Mucosa of rectum (tissue), 2 donors: Measurements from ENCODE around the gene C11orf68.
"Not testable (repeated sequence)": the region's sequence is repeated elsewhere in the genome, so short reads cannot be mapped to it uniquely, and the experiment has no call there.

Experiments
- H3K27ac ChIP-seq, 2 donors: one replicate each; pipeline ENCODE4 v1.7.0; 2013; ENCODE audit warnings: inconsistent platforms in 2 of 2, low read depth in 2 of 2, low read length in 2 of 2
- H3K27me3 ChIP-seq, 2 donors: one replicate each; pipeline ENCODE4 v1.7.0; 2013; ENCODE audit warnings: low read length in 2 of 2; ENCODE audit not compliant: control insufficient read depth in 2 of 2, insufficient read depth in 2 of 2
- H3K36me3 ChIP-seq, 2 donors: one replicate each; pipeline ENCODE4 v1.7.0; 2013; ENCODE audit warnings: low read length in 2 of 2; ENCODE audit not compliant: control insufficient read depth in 2 of 2, insufficient read depth in 2 of 2
- H3K4me1 ChIP-seq, 2 donors: one replicate each; pipeline ENCODE4 v1.7.0; 2013; ENCODE audit warnings: low read length in 2 of 2, mild to moderate bottlenecking in 1 of 2; ENCODE audit not compliant: control insufficient read depth in 2 of 2, insufficient read depth in 2 of 2
- H3K4me3 ChIP-seq, 2 donors: one replicate each; pipeline ENCODE4 v1.7.0; 2013; ENCODE audit warnings: low read length in 2 of 2
- H3K9ac ChIP-seq, 2 donors: one replicate each; pipeline ENCODE4 v1.7.0; 2013; ENCODE audit warnings: low read length in 2 of 2, low read depth in 1 of 2, mild to moderate bottlenecking in 1 of 2
- H3K9me3 ChIP-seq, 2 donors: one replicate each; pipeline ENCODE4 v1.7.0; 2013; ENCODE audit warnings: low read length in 2 of 2; ENCODE audit not compliant: control insufficient read depth in 2 of 2
- donor health status: healthy.
- donor health status: Normal muscosa, but diverticular disease.

Gene C11orf68

DNA sequence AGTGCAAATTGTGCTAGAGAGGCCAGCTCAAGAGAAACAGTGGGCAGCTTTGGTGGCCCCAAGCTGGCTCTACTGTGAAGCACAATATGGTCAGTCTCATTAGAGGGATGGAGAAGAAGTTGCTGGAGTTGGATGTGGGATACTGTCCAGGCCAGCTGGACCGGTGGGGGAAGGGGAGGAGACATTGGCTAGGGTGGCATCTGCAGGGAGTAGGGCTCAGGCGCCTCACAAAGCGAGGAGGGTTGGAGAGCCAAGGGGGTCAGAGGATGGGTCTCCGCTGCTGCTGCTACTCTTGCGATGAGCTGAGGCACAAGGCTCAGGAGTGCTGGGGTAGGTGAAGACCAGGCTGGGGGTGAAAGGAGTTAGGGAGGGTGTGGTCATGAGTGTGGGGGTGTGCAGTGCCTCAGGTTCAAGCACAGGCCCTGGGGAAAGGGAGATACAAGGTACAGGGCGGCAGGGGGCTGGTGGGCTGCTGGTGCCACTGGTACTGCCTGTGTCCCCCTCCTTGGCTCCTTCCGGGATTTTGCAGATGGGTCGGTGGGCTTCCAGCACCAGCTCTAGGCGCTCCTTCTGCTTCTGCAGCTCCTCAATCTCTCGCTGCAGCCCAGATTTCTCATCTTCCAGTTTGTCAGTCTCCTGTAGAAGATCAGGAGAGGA lies 26.1 kb downstream of the C11orf68 start:
- H3K36me3 ChIP-seq: no peaks in the 10 kb centered on the region
- H3K9me3 ChIP-seq: no peaks in the 10 kb centered on the region
- H3K27ac ChIP-seq: peak overlapping the region in 1 of 2 donors; percentile 24
- no peak overlapping the region for H3K9ac ChIP-seq
- H3K4me1 ChIP-seq: peaks cover 38 to 41% of the 10 kb centered on the region in 2 donors
- H3K27me3 ChIP-seq: no peaks in the 10 kb centered on the region
- H3K4me3 ChIP-seq: no peak overlapping the region

DNA sequence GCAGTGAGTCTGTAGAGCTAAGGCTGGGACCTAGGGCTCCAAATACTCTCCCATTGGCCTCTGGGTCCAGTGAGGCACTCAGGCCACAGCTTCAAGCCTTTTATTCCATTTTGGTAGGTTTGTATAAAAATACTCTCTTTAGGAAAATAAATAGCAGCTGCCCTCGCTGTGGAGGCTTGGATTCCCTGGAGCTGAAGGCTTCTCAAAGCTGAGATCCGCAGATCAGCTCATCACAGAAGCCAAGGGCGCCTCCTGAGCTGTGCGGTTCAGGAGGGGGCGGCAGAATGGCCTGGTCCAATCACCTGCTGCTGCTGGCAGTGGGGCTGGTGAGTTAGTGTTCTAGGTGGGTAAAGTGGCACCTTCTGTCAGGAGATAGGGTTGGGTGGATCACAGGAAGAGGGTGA lies 26.7 kb downstream of the C11orf68 start:
- peaks cover 43 to 47% of the 10 kb centered on the region in 2 donors for H3K4me1 ChIP-seq
- H3K4me3 ChIP-seq: peak overlapping the region; percentile 73 to 75
- not testable (repeated sequence) for H3K9me3 ChIP-seq, H3K36me3 ChIP-seq, H3K27me3 ChIP-seq
- peak overlapping the region; percentile 6 to 81 for H3K9ac ChIP-seq
- H3K27ac ChIP-seq: peak overlapping the region in 1 of 2 donors; percentile 95

DNA sequence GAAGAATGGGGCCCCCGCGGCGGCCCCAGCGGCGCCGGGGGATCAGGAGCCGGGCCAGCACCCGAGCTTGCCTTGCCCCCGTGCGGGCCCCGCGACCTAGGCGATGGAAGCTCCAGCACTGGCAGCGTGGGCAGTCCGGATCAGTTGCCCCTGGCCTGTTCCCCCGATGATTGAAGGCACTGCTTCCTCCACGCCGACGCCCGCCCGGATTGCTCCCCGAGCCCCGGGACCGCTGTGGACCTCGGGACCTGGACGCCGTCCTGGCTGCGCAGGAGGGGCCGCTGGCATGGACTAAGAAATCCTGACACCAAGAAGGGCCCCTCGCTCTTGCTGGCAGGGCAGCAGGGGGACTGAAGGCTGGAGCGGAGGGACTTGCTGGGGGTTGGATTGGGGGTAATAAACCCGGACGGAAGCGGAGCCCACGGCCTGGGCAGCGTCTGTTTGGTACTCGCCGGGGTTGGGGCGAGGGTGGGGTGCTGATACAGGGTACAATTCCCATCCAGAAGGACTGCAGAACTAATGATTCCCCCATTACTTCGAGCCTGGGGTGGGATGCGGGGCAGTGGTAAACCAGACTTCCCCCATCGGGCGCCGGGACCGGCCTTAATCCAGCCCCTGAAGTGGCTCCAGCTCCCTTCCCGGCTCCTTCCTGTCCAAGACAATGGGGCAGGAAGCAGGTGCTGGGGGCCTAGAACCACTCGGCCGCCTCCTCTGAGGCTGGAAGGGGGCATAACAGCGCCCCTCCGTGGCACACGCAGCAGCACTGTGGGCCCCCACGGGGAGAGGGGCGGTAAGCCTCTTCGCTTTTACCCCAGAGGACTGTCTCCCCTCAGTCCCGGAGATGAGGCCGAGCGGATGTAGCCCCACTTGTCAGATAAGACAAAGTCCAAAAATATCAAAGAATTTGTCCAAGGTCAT lies 27.4 kb downstream of the C11orf68 start:
- peaks cover 43 to 47% of the 10 kb centered on the region in 2 donors for H3K4me1 ChIP-seq

DNA sequence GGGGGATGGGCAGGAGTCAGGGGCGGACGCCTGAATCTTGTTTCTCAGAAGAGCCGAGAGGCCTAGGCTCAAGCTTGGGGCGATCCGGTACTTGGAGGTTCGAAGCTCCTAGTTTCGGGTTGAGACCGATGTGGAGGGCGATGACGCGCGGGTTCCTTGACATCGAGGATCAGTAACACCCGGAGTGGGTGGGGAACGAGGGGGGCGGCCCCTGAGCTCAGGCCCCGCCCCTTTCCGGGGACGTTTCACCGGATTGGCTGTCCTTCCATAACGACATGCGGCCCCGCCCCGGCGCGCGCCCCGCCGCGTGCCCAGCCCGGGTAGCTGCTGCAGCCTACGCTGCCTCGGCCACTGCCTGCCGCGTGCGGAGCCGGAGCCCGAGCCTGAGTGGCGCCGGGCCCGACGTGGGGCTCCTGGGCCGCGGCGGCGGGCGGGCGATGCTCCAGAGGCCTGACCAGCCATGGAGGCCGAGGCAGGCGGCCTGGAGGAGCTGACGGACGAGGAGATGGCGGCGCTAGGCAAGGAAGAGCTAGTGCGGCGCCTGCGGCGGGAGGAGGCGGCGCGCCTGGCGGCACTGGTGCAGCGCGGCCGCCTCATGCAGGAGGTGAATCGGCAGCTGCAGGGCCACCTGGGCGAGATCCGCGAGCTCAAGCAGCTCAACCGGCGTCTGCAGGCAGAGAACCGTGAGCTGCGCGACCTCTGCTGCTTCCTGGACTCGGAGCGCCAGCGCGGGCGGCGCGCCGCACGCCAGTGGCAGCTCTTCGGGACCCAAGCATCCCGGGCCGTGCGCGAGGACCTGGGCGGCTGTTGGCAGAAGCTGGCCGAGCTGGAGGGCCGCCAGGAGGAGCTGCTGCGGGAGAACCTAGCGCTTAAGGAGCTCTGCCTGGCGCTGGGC lies 28.3 kb downstream of the C11orf68 start, which contains the start of gene CCDC85B:
Gene CCDC85B, plus strand, starts transcription at position 350 of the 895 bp plus-strand sequence. Its CDS starts 111 bp downstream, at position 461.
- Histone ChIP-seq H3K4me1 (peaks cover 43 to 47% of the 10 kb centered on the region in 2 donors), H3K9ac (peak within 1 kb of the TSS; percentile 74 to 81), H3K27me3 (no peaks in the 10 kb centered on the region), H3K9me3 (no peaks in the 10 kb centered on the region), H3K27ac (peak within 1 kb of the TSS; percentile 91 to 95), H3K36me3 (peaks cover 4 to 8% of the 10 kb centered on the region in 2 donors), H3K4me3 (peak within 1 kb of the TSS; percentile 73 to 90)

More for the DNA sequence above, 27.4 kb downstream of the C11orf68 start:
- Histone ChIP-seq H3K27me3 (no peaks in the 10 kb centered on the region), H3K4me3 (peak overlapping the region; percentile 73 to 75), H3K9me3 (no peaks in the 10 kb centered on the region), H3K27ac (peak overlapping the region; percentile 91 to 95), H3K9ac (peak overlapping the region; percentile 74 to 81), H3K36me3 (peaks cover 2% of the 10 kb centered on the region in 2 donors)

DNA sequence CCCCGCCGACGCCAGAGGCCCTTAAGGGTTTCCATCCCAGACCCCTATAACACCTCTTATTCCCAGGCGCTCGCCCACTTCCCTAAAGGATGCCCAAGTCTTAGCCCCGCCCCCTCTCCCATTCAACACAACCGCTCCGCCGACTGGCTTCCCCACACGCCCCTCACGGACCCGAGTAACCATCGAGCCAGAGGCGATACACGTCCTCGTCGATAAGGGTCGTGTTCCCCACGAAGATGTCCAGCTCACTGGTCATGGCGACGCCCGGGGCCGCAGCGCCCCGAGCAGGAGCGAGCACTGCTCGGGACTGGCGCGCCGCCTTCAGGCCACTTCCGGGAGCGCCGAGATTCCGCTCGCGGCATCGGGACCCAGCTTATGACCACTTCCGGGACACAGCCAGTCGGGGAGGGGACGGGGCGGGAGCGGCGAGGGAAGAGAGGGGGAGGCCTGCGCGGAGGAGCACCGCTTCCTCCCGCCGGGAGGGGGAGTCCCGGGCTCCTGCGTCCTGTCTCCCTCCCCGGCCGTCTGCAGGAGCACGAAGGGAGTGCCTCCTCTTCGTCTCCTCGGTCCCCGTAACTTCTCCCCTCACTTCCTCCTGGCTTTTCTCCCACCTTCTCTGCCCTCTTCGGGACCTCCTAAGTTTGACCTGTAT lies 30.6 kb downstream of the C11orf68 start, which contains the start of gene FIBP:
Gene FIBP, minus strand, starts transcription at position 309 of the 652 bp plus-strand sequence. Its CDS starts 53 bp downstream, at position 256.
- Histone ChIP-seq H3K4me1 (peaks cover 47 to 48% of the 10 kb centered on the region in 2 donors), H3K4me3 (peak within 1 kb of the TSS; percentile 85 to 90), H3K27me3 (no peaks in the 10 kb centered on the region), H3K36me3 (peaks cover 9 to 21% of the 10 kb centered on the region in 2 donors), H3K9me3 (no peaks in the 10 kb centered on the region), H3K9ac (peak within 1 kb of the TSS; percentile 87 to 94), H3K27ac (peak within 1 kb of the TSS; percentile 91 to 95)

DNA sequence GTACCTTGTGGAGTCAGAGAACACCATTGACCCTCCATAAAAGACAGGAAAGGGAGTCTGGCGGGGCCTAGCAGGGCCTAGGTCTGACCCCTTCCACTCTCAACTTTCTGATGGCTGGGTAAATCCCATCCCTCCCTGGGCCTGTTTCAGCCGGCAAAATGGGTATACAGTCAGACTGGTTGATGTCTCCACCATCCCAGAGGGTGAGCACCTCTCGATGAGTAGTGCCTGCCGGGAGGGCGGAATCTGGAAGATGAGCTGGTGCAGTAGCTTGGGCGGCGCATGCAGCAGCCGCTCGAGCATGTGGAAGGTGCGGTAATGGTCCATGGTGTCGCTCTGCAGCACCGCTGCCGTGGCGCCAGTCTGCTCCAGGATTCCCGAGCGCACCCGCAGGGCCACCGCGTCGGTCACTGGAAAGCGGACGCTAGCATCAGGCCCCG lies 31.1 kb downstream of the C11orf68 start:
- H3K4me3 ChIP-seq: peak overlapping the region; percentile 85 to 90
- no peaks in the 10 kb centered on the region for H3K9me3 ChIP-seq
- peak overlapping the region; percentile 84 to 85 for H3K9ac ChIP-seq
- H3K4me1 ChIP-seq: peaks cover 47 to 48% of the 10 kb centered on the region in 2 donors
- H3K27me3 ChIP-seq: no peaks in the 10 kb centered on the region
- peaks cover 9 to 25% of the 10 kb centered on the region in 2 donors for H3K36me3 ChIP-seq
- peak overlapping the region; percentile 91 to 95 for H3K27ac ChIP-seq

DNA sequence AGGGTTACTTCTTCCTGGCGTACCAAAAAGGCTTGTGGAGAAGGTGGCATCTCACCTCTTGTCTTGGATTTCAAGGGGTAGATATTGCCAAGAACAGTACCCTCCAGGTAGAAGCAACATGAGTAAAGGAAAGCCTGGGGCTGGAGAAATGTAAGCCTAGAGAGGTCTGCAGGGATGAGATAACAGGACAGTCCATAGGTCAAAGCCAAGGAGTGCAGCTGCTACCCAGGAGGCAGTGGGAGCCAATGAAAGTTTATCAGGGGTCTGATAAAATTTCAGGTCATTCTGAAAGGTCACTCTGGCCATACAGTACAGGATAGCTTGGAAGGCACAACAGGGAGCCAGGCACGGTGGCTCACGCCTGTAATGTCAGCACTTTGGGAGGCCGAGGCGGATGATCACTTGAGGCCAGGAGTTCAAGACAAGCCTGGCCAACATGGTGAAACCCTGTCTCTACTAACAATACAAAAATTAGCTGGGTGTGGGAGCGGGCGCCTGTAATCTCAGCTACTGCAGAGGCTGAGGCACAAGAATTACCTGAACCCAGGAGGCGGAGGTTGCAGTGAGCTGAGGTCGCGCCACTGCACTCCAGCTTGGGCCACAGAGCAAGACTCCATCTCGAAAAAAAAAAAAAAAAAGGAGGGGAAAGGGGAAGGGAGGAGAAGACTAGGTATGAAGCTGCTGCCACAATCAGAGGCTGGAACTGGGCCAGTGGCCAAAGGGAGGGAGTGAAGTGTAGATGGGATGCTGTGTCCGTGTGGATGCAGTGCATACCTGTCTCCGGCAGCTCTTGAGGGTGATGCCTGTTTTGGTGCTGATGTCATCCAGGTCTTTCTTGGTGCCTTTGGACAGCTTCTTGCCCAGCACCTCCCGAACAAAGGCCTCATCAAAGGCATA lies 31.8 kb downstream of the C11orf68 start:
- peaks cover 44 to 48% of the 10 kb centered on the region in 2 donors for H3K4me1 ChIP-seq
- H3K9ac ChIP-seq: peak overlapping the region; percentile 84 to 85
- H3K36me3 ChIP-seq: peaks cover 15 to 28% of the 10 kb centered on the region in 2 donors
- no peaks in the 10 kb centered on the region for H3K9me3 ChIP-seq
- no peaks in the 10 kb centered on the region for H3K27me3 ChIP-seq
- peak overlapping the region; percentile 85 to 90 for H3K4me3 ChIP-seq
- H3K27ac ChIP-seq: no peak overlapping the region

DNA sequence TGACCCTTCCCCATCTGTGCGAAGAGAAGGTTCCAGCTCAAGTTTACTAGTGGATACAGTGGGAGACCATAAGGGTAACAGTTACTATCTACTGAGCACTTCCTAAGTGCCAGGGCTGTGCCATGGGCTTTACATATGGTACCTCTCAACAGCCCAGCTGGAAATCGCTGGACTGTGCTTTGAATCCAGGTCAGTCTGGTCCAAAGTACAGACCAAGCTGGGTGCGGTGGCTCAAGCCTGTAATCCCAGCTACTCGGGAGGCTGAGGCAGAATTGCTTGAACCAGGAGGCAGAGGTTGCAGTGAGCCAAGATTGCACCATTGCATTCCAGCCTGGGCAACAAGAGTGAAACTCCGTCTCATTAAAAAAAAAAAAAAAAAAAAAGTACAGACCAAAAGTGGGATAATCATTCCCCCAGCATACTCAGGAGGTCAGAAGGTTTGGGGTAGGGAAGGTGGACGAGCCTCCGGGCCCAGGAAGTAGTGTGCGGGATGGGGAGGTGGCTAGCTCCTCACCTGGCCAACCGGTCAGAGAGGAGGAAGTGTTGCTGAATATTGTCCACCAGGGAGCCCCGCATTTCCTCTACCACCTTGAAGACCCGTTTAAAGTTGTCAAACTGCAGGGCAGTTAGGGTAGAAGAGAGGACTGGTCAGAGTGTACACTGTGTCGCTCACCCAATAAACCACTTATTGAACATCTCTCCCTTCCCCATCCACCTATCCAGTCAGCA lies 32.9 kb downstream of the C11orf68 start:
- H3K4me3 ChIP-seq: no peak overlapping the region
- peaks cover 15 to 28% of the 10 kb centered on the region in 2 donors for H3K36me3 ChIP-seq
- H3K27me3 ChIP-seq: no peaks in the 10 kb centered on the region
- peaks cover 34 to 39% of the 10 kb centered on the region in 2 donors for H3K4me1 ChIP-seq
- H3K9ac ChIP-seq: no peak overlapping the region
- no peaks in the 10 kb centered on the region for H3K9me3 ChIP-seq
- H3K27ac ChIP-seq: peak overlapping the region in 1 of 2 donors; percentile 38
